Activated CD4-positive, alpha-beta T cell treated with anti-CD3 and anti-CD28 coated beads, Interleukin-2, Interleukin-4, amounts not matched to agents 100 ng/mL and 50 ng/mL, durations not matched to agents 16 hours and 8 hours (primary cell): ENCODE data around the gene PTPN1.
"Not testable (repeated sequence)": the region's sequence is repeated elsewhere in the genome, so short reads cannot be mapped to it uniquely, and the experiment has no call there.

Experiments
- DNase-seq: peaks from one replicate; pipeline ENCODE4 v3.0.0-alpha.2; 2020; ENCODE audit warnings: low spot score

The PTPN1 gene

DNA sequence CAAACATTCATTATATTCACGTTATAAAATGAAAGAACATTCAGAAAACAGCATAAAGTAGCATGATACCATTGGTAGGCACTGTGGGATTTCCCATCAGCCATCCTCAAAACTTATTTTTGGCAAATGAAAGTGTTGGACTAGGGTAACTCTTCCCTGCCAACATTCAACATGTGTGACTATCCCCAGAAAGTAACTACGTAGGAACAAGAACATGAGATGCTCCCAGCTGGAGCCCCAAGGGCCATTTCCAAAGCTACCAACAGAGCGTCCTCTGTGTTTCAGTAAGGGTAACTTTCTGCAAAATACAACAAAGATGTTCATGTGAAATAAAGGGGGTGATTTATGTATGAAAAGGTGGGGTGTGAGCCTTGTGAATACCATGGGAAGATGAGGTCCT lies 28.4 kb upstream of the PTPN1 start:
- DNase-seq: no peak

- no peak for DNase-seq
These were observed 27.7 kb upstream of the PTPN1 start for GRCh38 chr20:50482396-50482981.

DNA sequence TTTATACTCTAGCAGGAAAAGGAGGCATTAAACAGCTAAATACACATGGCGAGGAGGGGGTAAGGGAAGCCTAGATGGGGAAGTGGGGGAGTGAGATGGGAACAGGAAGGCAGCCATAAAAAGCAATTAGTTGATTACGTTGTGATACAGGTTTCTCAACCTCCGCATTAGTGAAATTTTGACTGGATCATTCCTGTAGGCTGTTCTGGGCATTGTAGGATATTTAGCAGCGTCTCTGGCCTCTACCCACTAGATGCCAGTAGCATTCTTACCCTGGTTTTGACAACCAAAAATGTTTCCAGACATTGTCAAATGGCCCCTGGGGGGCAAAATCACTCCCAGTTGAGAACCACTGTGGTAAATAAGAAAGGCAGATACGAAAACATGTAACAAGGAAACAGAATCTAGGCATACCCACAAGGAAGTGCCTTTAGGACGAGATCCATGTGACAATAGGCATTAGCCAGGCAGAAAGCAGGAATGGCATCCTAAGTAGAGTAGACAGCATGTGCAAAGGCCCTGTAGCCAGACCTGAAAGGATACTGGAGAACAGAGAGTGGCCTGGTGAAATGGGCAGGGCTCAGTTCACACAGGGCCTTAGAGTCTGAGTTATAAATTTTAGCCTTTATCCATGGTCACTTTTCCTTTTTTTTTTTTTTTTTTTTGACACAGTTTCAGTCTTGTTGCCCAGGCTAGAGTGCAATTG lies 25.8 kb upstream of the PTPN1 start:
- no peak for DNase-seq

DNA sequence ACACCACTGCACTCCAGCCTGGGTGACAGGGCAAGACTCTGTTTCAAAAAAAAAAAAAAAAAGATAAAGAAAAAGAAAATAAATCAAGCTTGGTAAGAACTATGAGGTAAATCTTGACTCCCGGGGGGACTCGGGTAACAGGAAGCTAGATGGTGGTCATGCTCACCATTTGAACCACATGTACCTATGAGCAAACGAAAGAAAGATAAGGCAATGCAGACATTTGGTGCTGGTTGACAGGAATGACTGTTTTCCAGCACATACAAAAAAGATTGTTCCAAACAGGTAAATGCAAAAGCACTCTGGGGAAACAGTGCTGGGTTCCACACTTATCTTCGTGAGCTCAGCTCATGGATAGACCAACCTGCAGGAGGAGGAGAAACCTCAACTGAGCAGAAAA lies 22.8 kb upstream of the PTPN1 start:
- DNase-seq: peak; percentile 45

DNA sequence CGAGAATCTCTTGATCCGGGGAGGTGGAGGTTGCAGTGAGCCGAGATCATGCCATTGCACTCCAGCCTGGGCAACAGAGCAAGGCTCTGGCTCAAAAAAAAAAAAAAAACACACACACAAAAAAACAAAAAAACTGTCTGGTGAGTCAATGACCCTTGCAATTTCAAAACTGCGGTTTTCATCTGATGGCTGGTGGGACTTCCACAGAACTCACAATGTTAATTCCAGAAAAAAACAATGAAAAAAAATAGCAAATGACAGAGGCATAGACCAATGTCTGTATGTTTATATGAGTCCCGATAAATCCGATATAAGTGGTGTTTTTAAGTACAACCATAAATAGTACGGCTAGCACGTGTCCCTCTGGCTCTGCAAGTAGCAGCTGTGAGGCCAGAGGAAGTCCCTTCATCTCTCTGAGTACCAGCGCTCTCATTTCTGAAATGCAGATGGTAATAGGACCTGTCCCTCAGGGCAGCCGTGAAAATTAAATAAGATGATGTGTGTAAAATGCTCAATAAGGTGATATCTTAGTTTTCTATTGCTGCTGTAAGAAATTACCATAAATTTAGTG lies 21.9 kb upstream of the PTPN1 start:
- no peak for DNase-seq

DNA sequence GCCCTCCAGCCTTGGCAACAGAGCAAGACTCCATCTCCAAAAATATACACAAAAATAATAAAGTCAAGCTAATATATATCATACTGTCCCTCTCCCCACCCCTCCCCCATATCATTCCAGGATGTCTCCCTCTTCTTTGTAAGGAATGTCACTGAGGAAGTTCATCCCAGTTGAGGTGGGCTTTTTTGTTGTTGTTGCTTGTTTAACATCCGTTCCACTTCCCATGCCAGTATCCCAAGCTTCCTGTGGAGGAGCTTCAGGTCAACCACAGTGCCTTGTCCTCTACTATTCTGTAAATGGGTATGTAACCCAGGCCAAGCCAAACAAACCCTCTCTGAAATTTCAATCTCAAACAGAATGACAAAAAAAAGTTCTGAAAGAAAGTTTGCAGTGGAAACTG lies 19.0 kb upstream of the PTPN1 start:
- no peak for DNase-seq

DNA sequence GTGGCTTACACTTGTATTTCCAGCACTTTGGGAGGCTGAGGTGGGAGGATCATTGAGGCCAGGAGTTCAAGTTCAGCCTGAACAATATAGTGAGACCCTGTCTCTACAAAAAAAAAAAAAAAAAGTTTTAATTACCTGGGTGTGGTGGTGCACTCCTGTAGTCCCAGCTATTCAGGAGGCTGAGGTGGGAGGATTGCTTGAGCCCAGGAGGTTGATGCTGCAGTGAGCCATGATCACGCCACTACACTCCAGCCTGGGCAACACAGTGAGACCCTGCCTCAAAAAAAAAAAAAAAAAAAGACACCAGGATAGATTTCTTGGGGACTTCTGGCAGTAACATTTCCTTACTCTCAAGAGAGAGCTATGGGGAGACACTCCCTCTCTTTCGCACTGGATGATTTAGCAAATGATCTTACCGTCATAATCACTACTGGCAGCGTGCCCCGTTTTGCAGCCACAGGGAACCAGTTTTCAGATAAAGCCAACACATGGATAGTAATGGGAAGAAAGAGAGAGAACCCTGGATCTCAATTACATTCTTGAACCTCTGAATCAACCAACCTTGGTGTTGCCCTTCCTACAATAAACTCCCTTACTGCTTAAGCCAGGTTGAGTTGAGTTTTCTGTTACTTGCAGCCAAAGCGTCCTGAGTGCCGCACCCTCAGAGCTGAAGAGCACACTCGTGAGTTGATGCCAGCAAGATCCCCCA lies 18.1 kb upstream of the PTPN1 start:
- no peak for DNase-seq

DNA sequence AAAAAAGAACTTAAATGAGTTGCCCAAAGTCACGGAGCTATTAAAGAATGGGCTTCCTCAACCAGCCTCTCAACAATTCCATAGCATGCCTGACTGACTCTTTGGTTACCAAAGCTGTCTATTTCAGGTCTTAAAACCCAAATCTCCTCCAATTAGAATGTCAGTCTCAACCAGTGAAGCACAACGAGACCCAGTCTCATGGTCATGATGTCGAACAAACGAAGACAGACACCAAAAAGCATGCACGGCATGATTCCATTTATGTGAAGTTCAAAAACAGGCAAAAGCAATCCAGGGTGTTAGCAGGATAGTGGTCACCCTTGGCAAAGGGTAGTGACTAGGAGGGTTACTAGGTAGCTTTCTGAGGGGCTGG lies 16.3 kb upstream of the PTPN1 start:
- DNase-seq: no peak

GRCh38 chr20:50494428-50494827 lies 15.8 kb upstream of the PTPN1 start:
- no peak for DNase-seq

DNA sequence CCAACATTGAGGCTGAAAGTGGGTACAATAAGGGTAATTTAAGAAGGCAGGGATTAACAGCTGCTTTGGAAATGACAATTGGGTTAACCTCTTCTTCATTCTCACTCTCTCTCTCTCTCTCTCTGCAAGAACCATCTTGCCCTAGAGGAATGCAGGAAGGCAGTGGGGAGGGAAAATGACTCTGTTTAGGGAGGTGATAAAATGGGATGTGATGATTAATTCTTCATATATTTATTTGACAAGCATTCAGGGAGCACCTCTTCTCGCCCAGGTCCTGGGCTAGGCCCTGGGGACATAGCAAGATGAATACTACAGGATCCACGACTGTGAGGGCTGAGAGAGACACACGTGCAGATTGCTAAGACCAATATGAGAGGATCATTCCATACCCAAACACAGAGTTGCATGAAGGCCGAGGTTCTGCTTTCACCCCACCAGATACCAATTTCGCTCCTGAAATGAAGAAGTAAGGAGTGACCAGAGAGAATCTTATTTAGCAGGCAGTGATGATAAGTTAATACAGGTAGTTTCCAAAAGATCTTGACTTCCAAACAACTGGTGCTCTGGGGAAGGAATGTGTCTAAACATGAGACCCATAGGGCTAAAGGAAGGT lies 13.3 kb upstream of the PTPN1 start:
- no peak for DNase-seq

DNA sequence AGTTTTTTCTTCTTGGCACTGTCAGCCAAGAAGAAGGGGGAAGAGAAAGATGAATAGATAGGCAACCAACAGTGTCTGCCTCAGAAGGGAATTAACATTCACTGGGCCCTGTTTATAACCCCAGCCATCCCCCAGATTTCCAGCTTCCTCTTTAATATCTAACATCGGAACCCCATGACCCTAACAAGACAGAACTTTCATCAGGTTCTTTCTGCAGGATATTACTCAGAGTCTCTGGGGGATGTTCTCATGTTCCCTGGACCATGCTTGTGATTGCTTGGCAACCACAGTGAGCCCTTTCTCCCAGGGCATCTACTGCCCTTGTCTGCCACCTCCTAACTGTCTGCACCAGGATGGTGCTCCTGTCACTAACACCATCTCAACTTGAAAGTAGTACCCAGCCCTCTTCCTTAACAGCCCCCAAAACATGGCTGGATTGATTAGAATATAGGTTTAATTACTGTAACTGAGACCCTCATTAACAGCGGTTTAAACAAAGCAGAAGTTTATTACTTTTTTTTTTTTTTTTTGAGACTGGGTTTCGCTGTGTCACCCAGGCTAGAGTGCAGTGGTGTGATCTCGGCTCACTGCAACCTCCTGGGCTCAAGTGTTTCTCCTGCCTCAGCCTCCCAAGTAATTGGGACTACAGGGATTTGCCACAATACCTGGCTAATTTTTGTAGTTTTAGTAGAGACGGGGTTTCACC lies 12.0 kb upstream of the PTPN1 start:
- no peak for DNase-seq

GRCh38 chr20:50499938-50500337 lies 10.2 kb upstream of the PTPN1 start:
- no peak for DNase-seq

DNA sequence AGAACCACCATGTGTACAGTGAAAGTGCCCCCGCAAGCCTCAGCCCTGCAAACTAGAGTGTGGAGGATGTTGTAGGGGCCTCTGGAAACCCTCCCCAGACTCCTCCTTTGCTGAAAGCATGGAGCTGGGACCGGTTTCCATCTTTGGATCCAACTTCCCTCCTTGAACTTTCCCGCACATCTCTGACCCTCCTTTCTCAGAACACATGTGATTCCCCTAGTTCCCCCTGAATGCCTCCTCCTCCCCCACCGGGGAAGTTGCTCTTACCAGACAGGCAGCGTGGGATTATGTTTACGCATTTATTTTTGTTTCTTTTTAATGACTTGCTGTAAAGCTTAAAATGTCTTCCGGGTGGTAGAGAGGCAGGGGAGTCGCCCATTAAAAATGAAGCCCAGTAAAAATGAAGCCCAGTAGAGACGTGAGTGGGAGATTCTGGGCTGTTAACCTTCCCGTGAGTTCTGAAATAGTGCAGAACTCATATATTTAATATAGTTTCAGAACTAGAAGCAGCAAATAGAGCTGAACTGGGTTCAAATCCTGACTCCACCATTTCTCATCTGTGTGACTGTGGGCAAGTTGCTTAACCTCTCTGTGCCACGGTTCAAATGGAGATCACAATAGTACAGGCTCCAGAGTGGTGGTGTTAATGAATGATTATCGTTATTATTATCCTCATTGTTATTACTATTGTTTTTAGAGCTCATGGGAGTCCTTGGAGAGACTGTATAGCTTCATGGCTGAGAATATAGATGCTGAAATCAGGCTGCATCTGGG lies 8.0 kb upstream of the PTPN1 start:
- no peak for DNase-seq

DNA sequence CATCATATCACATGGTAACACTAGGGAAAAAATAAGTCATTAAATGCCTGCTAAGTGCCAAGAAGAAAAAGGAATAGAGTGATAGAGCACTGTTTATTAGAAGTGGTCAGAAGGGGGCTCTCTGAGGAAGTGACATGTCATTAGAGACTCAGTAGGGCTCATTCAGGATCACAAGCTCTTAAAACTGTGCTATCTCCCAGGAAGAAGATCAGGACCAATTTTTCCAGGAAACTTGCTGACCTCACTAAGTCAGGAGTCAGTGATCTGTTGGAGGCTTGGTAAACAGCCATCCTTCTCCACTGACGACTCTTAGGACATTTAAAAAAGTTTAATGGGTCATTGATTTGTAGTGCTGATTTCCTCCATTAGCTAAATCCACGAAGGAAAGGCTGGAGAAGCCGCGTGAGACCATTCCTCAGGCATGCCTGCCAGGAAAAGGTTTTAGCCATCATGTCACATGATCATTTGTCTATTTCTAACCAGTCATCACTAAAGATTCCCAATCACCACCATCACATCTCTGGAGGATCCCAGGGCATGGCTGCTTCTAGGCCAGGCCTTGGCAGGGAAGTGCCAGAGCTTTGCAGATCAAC lies 5.9 kb upstream of the PTPN1 start:
- no peak for DNase-seq

GRCh38 chr20:50506270-50506579 lies 4.0 kb upstream of the PTPN1 start:
- DNase-seq: no peak

GRCh38 chr20:50507745-50508144 lies 2.4 kb upstream of the PTPN1 start:
- DNase-seq: not testable (repeated sequence)

GRCh38 chr20:50508171-50508755 lies 1.9 kb upstream of the PTPN1 start:
- no peak for DNase-seq

DNA sequence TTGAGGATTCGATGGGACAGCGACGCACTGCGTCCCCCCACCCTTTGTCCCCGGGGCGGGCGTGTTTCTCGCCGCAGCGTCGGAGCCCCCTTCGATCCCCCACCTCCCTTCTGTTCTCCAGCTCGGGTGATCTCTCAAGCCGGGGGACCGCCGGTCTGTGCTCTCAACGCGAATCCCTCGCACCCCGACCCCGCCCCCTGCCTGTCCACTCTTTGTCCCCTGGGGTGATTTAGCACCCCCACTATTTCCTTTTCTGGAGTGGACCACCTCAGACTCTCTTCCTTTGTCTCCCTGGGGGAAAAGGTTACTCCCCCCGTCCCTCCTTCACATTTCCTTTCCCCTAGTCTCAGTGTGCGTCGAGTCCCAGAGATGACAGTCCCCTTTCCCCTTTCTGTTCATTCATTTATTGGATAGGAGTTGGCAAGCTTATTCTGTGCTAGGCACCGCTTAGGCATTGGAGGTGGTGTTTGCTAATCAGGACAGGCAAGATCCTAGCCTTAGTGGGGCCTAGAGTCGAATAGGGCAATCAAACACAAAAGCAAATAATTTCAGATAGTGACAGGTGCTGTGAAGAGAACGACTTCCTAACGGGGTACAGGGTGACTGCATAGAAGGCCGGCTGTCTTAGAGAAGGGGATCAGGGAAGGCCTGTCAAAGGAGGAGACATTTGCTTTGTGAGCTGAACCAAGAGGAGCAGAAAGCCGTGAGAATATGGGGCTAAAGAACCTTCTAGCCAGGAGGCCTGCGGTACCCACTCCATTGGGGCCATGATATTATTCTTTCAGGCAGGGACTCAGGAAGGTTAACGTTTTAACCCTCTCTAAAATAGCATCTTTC lies 741 bp downstream of the PTPN1 start:
- DNase-seq: no peak

- no peak for DNase-seq
These were observed 2.1 kb downstream of the PTPN1 start for GRCh38 chr20:50512323-50512722.
